DMS53 treated with DMSO at 0.1 percent for 48 hours (cell line): ENCODE data around the gene GUCY1A2.
"Not testable (repeated sequence)": the region's sequence is repeated elsewhere in the genome, so short reads cannot be mapped to it uniquely, and the experiment has no call there.

Experiments
- DNase-seq: peaks from one replicate; lab custom pipeline; 2025; ENCODE audit not compliant: unreplicated experiment; lab: John Stamatoyannopoulos, UW

The GUCY1A2 gene, protein sequence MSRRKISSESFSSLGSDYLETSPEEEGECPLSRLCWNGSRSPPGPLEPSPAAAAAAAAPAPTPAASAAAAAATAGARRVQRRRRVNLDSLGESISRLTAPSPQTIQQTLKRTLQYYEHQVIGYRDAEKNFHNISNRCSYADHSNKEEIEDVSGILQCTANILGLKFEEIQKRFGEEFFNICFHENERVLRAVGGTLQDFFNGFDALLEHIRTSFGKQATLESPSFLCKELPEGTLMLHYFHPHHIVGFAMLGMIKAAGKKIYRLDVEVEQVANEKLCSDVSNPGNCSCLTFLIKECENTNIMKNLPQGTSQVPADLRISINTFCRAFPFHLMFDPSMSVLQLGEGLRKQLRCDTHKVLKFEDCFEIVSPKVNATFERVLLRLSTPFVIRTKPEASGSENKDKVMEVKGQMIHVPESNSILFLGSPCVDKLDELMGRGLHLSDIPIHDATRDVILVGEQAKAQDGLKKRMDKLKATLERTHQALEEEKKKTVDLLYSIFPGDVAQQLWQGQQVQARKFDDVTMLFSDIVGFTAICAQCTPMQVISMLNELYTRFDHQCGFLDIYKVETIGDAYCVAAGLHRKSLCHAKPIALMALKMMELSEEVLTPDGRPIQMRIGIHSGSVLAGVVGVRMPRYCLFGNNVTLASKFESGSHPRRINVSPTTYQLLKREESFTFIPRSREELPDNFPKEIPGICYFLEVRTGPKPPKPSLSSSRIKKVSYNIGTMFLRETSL

GRCh38 chr11:107018219-107018901, at the start of gene GUCY1A2:
TSS of gene GUCY1A2 (minus strand) at chr11:107018476. CDS start at chr11:107018055, 421 bp downstream.
- peak; percentile 35 for DNase-seq

DNA sequence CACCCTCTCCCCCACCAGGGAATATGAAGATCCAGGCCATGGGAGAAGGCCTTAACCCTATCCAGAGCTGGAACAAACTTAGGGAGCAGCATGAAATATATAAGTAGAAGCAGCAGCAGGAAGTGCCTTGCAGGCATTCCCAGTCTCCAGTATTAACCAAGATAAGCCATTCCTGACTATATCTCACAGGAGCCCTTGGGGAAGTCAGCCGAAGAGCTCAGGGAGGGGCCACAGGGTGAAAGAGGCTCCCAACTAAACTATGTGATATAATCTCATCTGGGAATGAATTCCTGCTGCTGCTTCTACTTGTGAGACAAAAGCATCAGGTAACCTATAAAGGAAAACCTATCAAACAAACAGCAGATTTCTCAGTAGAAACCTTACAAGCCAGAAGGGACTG, 36.1 kb upstream of the GUCY1A2 start:
- DNase-seq = no peak

GRCh38 chr11:107051332-107051731, 33.1 kb upstream of the GUCY1A2 start:
- DNase-seq = not testable (repeated sequence)

- DNase-seq = not testable (repeated sequence)
These were observed 32.6 kb upstream of the GUCY1A2 start for GRCh38 chr11:107050899-107051298.

DNA sequence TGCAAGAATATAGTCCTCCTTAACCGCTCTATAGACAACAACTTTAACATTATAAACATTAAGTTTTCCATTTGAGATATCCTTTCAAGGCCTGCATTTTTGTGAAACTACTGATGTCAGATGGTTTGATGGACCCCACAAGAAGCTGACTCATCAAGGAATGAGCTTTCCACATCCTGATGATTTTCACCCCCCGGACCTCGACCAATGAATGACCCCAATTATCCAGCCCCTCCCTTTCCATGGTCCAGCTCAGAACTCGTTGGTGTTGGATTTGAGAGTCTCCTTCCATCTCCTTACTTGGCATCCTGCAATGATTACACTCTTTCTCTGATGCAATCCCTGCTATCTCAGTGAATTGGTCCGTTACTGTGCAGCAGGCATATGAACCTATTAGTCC, 31.8 kb upstream of the GUCY1A2 start:
- DNase-seq = no peak

DNA sequence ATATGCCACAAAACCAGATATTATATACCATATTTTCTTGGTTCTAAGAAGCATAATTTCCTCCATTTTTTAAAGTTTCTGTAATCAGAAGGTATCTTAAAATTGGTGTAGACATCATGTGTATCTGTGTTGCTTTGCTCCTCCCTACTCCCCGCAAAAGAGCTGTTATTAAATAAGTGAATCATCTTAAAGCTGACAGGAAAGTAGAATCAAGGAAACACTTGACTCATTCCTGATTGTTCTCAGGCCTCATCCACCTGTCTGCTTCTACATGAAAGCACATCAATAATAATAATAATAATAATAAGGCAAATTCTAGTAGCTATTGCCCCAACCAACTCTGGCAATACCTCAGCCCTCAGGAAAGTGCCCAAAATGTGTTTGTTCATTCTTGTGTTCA, 26.2 kb upstream of the GUCY1A2 start:
- DNase-seq = no peak

DNA sequence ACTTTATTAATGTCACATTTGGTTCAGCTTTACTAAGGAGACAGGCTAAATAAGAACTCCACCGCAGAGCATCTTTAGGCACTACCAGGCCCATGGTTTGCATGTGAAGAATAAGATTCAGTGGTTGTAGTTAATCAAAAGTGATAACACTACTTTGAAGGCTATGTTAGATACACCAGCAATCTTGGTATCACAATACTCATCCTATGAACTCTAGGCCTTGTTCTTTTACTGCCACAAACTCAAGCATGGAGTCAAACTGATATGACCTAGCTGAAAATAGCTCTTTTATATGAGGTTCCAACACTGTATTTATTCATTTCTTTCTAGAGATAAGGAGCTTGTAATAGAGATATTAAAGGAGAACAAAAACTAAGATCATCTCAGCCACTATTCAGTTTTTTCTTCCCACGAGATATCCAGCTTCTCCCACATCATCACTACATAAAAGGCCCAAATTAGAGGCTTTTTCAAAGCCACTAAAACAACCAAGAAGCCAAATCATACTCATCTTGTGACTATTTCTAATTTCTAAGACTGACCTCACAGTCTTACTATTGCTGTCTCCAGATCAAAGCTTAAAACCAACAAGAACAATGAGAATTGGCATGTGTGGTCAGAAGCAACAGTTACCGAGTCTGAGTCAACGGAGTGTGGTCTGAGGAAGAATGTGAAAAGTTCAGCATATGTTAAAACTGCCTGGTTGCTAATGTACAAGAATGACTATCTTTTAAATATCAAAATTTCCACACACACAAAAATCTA, 25.1 kb upstream of the GUCY1A2 start:
- DNase-seq = no peak

- no peak for DNase-seq
These were observed 24.5 kb upstream of the GUCY1A2 start for GRCh38 chr11:107042748-107043147.

GRCh38 chr11:107041088-107041444, 22.8 kb upstream of the GUCY1A2 start:
- no peak for DNase-seq

DNA sequence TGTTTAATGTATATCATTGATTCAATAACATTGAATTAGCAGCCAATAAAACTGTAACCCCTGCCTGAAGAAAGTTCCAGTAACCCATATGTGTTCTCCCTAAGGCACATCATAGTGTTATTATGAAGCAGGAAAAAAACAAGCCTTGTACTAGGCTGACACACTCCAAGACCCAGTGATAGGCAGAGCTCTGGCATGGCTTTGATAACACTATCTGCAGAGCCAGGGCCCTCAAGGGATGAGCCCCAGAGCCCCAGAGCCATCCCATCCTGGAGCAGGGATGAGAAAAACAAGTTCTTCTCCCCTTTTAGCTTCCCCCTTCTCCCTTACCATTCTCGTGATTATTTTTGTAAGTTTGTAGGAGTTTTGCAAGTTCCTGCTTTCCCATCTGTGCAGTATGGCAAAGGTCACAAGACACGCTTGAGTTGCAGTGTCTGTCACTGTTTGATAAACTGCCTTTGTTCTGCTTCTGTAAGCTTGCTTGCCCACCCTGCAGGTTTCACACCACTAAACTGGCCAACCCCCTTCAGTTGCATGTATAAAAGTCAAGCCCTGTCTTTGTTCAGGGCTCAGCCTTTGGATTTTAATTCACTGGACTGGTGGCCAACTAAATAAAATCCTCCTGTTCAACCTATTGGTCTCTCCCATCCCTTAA, 22.3 kb upstream of the GUCY1A2 start:
- no peak for DNase-seq

DNA sequence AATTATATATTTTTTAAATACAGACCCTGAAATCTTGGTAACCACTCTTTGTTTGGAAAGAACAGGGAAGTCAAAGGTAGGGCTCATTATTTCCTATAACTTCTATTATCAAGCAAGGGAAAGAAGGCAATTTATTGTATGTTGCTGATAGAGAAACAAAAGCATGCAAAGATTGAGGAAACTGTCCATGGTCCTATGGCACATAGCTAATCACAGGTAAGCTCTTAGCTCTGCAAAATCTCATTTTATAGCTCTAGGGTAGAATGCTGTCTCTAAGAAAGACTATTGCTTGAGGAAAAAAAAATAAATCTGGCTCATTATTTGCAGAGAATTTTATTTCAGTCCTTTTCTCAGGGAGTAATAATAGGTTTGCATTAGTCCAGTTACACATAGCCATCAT, 7.4 kb upstream of the GUCY1A2 start:
- DNase-seq = no peak

- DNase-seq = no peak
These were observed 2.3 kb upstream of the GUCY1A2 start for GRCh38 chr11:107020594-107020993.

GRCh38 chr11:107018902-107019493, 722 bp upstream of the GUCY1A2 start:
- DNase-seq = peak; percentile 30

GRCh38 chr11:107017433-107018218, 650 bp downstream of the GUCY1A2 start:
- DNase-seq = peak; percentile 67

GRCh38 chr11:107017104-107017432, 1.2 kb downstream of the GUCY1A2 start:
- no peak for DNase-seq

GRCh38 chr11:107014871-107015270, 3.4 kb downstream of the GUCY1A2 start:
- no peak for DNase-seq

DNA sequence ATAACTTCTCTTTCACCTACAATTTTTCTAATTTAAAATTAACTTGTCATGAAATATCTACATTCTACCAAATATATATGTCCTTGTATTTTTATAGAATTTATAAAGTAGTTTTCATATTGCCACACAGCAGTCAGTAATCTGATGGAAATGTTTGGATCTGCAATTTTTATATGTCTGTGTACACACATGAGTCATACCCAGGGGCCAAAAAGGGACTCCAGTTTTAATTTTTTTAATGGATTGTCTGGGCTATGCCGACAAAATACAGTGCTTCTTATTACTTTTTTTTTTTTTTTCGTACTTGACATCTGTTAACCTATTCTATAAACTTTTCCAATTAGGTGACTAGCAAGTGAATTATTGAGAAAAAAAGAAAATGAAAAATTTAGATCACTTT, 6.3 kb downstream of the GUCY1A2 start:
- peak; percentile 35 for DNase-seq

- no peak for DNase-seq
These were observed 9.1 kb downstream of the GUCY1A2 start for GRCh38 chr11:107009190-107009589.

DNA sequence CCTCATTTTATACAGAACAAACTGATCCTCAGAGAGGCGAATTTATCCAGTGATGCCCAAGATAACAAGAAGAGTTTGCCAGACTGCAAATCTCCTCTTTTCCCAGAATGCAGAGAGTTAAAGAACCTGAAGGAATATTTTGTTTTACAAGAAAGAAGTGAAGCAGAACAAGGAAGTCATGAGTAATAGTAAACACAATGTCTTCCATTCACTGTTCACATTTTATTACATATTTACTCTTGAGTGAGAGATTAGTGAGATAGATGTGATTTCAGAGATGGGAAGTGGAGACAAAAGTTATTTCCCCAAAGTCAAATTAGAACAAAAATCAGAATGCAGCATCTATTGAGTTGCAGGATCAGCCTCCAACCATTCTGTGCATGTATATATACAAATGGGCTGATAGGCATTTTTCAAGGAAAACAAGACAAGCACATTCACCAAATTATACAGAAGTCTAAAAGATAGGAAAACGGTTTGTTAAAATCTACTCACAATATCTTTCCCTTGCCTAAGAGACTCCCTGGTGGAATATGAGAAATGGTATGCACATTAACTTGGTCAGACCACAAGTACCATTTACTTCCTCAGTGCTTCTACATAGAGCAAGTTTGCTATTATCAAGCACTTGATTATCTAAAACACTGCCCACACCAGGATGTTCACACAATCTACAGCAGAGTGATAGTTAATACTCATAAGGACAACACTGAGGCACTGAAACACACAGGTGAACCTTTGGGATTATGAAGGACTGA, 12.0 kb downstream of the GUCY1A2 start:
- no peak for DNase-seq
